ENCODE measurements around the gene MACROD2.

Gene MACROD2

GRCh38 chr20:15146948-15147347, 1151.6 kb downstream of the MACROD2 start:
- TF ChIP-seq JUND (IDR thresholded peaks at IDR 0.05; ENCODE audit: low read depth), result no peak
- DNase-seq (ENCODE audit: low read depth in 1 of 2, low spot score in 1 of 2), result no peak
- in situ Hi-C loops (cut with HindIII; ENCODE audit: low pct_unique_long_range_greater_than_20kb, low sequenced_read_pairs), result no loop called here

GRCh38 chr20:15154070-15154469, 1158.8 kb downstream of the MACROD2 start:
- no peak for TF ChIP-seq JUND (IDR thresholded peaks at IDR 0.05; ENCODE audit: low read depth)
- in situ Hi-C loops (cut with HindIII; ENCODE audit: low pct_unique_long_range_greater_than_20kb, low sequenced_read_pairs), result no loop called here
- no peak for DNase-seq (ENCODE audit: low read depth in 1 of 2, low spot score in 1 of 2)

- peak; percentile 60 for TF ChIP-seq JUND (IDR thresholded peaks at IDR 0.05; ENCODE audit: low read depth)
- peak in 1 of 2 experiments; percentile 68 for DNase-seq (ENCODE audit: low read depth in 1 of 2, low spot score in 1 of 2)
- in situ Hi-C loops (cut with HindIII; ENCODE audit: low pct_unique_long_range_greater_than_20kb, low sequenced_read_pairs), result no loop called here
Observed at GRCh38 chr20:15155848-15156401, 1160.6 kb downstream of the MACROD2 start.

GRCh38 chr20:15158533-15158932, 1163.2 kb downstream of the MACROD2 start:
- no peak for DNase-seq (ENCODE audit: low read depth in 1 of 2, low spot score in 1 of 2)
- TF ChIP-seq JUND (IDR thresholded peaks at IDR 0.05; ENCODE audit: low read depth), result no peak
- in situ Hi-C loops (cut with HindIII; ENCODE audit: low pct_unique_long_range_greater_than_20kb, low sequenced_read_pairs), result no loop called here

GRCh38 chr20:15162079-15162647, 1166.8 kb downstream of the MACROD2 start:
- no peak for DNase-seq (ENCODE audit: low read depth in 1 of 2, low spot score in 1 of 2)
- TF ChIP-seq JUND (IDR thresholded peaks at IDR 0.05; ENCODE audit: low read depth), result no peak
- in situ Hi-C loops (cut with HindIII; ENCODE audit: low pct_unique_long_range_greater_than_20kb, low sequenced_read_pairs), result no loop called here

- in situ Hi-C loops (cut with HindIII; ENCODE audit: low pct_unique_long_range_greater_than_20kb, low sequenced_read_pairs), result no loop called here
- no peak for TF ChIP-seq JUND (IDR thresholded peaks at IDR 0.05; ENCODE audit: low read depth)
- DNase-seq (ENCODE audit: low read depth in 1 of 2, low spot score in 1 of 2), result no peak
Observed at GRCh38 chr20:15163632-15164031, 1168.3 kb downstream of the MACROD2 start.

- TF ChIP-seq JUND (IDR thresholded peaks at IDR 0.05; ENCODE audit: low read depth), result no peak
- in situ Hi-C loops (cut with HindIII; ENCODE audit: low pct_unique_long_range_greater_than_20kb, low sequenced_read_pairs), result no loop called here
- DNase-seq (ENCODE audit: low read depth in 1 of 2, low spot score in 1 of 2), result no peak
Observed at GRCh38 chr20:15164726-15165125, 1169.4 kb downstream of the MACROD2 start.

- no peak for DNase-seq (ENCODE audit: low read depth in 1 of 2, low spot score in 1 of 2)
- TF ChIP-seq JUND (IDR thresholded peaks at IDR 0.05; ENCODE audit: low read depth), result no peak
- in situ Hi-C loops (cut with HindIII; ENCODE audit: low pct_unique_long_range_greater_than_20kb, low sequenced_read_pairs), result no loop called here
Observed at GRCh38 chr20:15166744-15167143, 1171.4 kb downstream of the MACROD2 start.

GRCh38 chr20:15171016-15171415, 1175.7 kb downstream of the MACROD2 start:
- TF ChIP-seq JUND (IDR thresholded peaks at IDR 0.05; ENCODE audit: low read depth), result no peak
- in situ Hi-C loops (cut with HindIII; ENCODE audit: low pct_unique_long_range_greater_than_20kb, low sequenced_read_pairs), result no loop called here
- no peak for DNase-seq (ENCODE audit: low read depth in 1 of 2, low spot score in 1 of 2)

GRCh38 chr20:15176929-15177328, 1181.6 kb downstream of the MACROD2 start:
- TF ChIP-seq JUND (IDR thresholded peaks at IDR 0.05; ENCODE audit: low read depth), result no peak
- in situ Hi-C loops (cut with HindIII; ENCODE audit: low pct_unique_long_range_greater_than_20kb, low sequenced_read_pairs), result no loop called here
- DNase-seq (ENCODE audit: low read depth in 1 of 2, low spot score in 1 of 2), result no peak

GRCh38 chr20:15178581-15178980, 1183.3 kb downstream of the MACROD2 start:
- in situ Hi-C loops (cut with HindIII; ENCODE audit: low pct_unique_long_range_greater_than_20kb, low sequenced_read_pairs), result no loop called here
- no peak for DNase-seq (ENCODE audit: low read depth in 1 of 2, low spot score in 1 of 2)
- TF ChIP-seq JUND (IDR thresholded peaks at IDR 0.05; ENCODE audit: low read depth), result no peak

GRCh38 chr20:15179381-15179780, 1184.1 kb downstream of the MACROD2 start:
- no peak for DNase-seq (ENCODE audit: low read depth in 1 of 2, low spot score in 1 of 2)
- no peak for TF ChIP-seq JUND (IDR thresholded peaks at IDR 0.05; ENCODE audit: low read depth)
- in situ Hi-C loops (cut with HindIII; ENCODE audit: low pct_unique_long_range_greater_than_20kb, low sequenced_read_pairs), result no loop called here

- in situ Hi-C loops (cut with HindIII; ENCODE audit: low pct_unique_long_range_greater_than_20kb, low sequenced_read_pairs), result no loop called here
- no peak for DNase-seq (ENCODE audit: low read depth in 1 of 2, low spot score in 1 of 2)
- TF ChIP-seq JUND (IDR thresholded peaks at IDR 0.05; ENCODE audit: low read depth), result no peak
Observed at GRCh38 chr20:15179781-15180180, 1184.5 kb downstream of the MACROD2 start.

GRCh38 chr20:15185322-15185721, 1190.0 kb downstream of the MACROD2 start:
- DNase-seq (ENCODE audit: low read depth in 1 of 2, low spot score in 1 of 2), result no peak
- TF ChIP-seq JUND (IDR thresholded peaks at IDR 0.05; ENCODE audit: low read depth), result no peak
- in situ Hi-C loops (cut with HindIII; ENCODE audit: low pct_unique_long_range_greater_than_20kb, low sequenced_read_pairs), result no loop called here

All from T47D (cell line).